Omental fat pad (tissue), 4 donors: ENCODE results near the gene GLMP. TPM values are rescaled to one million over a fixed set of nuclear protein-coding genes. Genes with fewer than 3 reads are reported as not detected.

Experiments
- ATAC-seq: fragments of 150-250 bp; one replicate; pipeline ENCODE4 v1.9.1; 2016; ENCODE audit warnings: mild to moderate bottlenecking, moderate library complexity; ENCODE audit not compliant: low FRiP score
- DNase-seq: peaks from one replicate; pipeline ENCODE4 v3.0.0-alpha.2; 2019; ENCODE audit warnings: low spot score
- total RNA-seq, 4 donors: library from RNA; depleted of rRNA; stranded (reverse); fragments of >200 nt; gene quantifications; one replicate each; pipeline ENCODE4 v1.1.0, GENCODE V29; 2016
- TF ChIP-seq, protein P1 (sequence below), 3 donors: fragments of 450-650 bp; IDR thresholded peaks; one replicate each; pipeline ENCODE4 v1.5.1; 2016 to 2017; ENCODE audit warnings: antibody characterized with exemption in 3 of 3, mild to moderate bottlenecking in 3 of 3, moderate library complexity in 2 of 3

The GLMP gene
- total RNA-seq, 4 donors from 2014 or later = 44.0 to 71.1 (median 55.9) TPM

DNA sequence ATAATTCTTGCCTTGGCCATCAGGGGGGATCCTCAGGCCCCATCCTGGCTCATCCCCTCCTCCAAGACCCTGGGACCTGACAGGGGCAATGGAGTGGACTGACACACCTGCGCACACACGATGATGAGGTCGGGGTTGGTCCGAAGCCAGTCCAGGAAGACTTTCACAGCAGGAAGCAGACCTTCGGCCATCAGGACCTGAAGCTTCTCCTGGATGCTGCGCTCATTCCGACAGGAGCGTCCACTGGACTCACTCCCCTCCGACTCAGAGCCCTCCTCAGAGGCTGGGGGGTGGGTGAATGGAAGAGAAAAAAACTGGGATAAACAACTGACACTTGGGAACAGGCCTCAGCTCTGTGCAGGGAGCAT is 32.2 kb downstream of the GLMP start:
- TF ChIP-seq, protein P1, sequence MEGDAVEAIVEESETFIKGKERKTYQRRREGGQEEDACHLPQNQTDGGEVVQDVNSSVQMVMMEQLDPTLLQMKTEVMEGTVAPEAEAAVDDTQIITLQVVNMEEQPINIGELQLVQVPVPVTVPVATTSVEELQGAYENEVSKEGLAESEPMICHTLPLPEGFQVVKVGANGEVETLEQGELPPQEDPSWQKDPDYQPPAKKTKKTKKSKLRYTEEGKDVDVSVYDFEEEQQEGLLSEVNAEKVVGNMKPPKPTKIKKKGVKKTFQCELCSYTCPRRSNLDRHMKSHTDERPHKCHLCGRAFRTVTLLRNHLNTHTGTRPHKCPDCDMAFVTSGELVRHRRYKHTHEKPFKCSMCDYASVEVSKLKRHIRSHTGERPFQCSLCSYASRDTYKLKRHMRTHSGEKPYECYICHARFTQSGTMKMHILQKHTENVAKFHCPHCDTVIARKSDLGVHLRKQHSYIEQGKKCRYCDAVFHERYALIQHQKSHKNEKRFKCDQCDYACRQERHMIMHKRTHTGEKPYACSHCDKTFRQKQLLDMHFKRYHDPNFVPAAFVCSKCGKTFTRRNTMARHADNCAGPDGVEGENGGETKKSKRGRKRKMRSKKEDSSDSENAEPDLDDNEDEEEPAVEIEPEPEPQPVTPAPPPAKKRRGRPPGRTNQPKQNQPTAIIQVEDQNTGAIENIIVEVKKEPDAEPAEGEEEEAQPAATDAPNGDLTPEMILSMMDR (IDR thresholded peaks at IDR 0.05) = no peak
- no peak for ATAC-seq
- no peak for DNase-seq

DNA sequence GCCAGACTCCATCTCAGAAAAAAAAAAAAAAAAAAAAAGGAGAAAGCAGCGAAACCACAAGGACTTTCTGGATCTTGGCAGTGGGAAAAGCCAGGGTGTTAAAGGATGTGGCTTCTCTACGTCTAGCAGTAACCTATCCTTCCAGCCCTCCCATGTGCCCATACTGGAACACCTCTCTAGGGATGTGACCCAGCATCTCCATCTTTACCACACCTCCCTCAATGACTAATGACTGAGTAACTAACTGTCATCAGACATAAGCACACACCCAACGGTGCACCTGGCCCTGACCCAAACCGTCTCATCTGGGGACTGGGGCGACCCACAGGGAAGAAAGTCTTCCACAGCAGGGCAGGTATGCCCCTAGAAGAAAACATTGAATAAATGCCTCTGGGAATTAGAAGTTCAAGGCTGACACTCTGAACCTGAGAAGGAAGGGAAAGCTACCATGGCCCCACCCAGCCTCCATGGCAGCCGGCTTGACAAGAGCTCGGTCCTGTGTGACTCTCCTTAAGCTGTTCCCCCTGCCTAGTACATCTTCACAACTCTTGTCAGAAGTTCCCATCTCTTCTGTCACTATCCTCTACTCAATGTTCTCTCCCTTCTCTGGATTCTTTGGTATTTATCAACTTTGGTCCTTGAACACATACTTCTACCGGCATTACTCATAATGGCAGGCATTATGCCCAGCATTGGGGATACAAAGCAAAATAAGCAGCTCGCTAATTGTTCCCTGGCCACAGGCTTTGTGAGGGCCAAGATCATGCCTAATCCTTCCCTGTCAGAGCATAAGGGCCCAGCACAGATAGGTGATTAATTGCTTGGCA is 32.8 kb downstream of the GLMP start:
- DNase-seq (no peak), ATAC-seq (no peak)
- TF ChIP-seq, protein P1 (IDR thresholded peaks at IDR 0.05) = no peak

DNA sequence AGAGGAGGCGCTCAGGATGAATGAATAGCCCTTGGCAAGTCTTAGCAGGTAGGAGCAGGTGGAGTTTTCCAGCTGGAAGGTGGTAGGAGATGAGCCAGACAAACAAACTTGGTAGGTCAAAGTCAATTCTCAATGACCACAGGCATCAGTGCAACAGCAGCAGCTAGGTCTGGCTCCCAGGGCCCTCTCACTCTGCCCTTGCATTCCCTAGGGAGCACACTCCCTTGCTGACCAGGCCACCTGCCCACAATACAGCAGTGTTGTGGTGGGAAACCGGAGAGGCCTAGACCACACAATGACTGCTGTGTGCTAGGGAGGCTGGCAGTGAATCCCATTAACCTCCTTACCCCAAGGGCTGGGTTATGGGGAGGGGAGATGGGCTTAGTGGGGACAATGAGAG is 34.6 kb downstream of the GLMP start:
- ATAC-seq = no peak
- no peak for DNase-seq
- TF ChIP-seq, protein P1 (IDR thresholded peaks at IDR 0.05) = no peak

DNA sequence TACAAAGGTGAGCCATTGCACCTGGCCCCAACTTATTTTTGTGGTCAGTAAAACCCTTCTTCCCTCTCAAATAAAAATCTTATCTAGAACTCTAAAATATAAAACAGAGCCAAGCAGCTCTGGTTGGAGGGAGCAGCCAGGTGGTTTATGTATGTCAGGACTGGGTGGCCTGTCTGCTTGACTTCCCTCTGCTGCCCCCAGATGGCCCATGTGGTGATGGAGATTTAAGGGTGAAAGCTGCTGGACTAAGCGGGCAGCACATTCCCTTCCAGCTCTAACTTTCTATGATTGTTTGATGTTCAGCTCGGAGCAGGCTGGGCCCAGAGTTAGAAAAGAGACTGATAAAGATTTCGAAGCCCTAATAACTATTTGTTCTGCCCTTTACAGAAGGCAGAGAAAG is 35.7 kb downstream of the GLMP start:
- no peak for ATAC-seq
- TF ChIP-seq, protein P1 (IDR thresholded peaks at IDR 0.05) = no peak

DNA sequence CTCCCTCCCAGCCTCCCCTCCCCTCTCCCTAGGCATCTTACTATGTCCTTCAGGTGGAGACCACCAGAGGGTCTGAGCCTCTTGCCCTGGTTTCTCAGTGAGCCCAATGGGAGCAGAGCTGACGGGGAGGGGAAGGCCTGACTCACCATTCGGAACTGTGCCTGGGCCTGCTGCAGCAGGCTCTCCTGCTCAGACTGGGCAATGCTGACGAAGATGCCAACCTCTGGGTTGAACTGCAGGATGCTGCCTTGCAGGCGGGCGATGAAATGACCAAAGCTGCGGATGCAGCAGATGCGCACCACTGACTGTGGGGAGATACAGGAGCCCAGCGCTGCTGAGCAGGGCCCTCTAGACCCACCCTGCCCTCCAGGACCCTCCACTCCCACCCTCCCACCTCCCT is 36.6 kb downstream of the GLMP start:
- ATAC-seq (no peak), DNase-seq (no peak)
- TF ChIP-seq, protein P1 (IDR thresholded peaks at IDR 0.05) = no peak

More for the DNA sequence above, 35.7 kb downstream of the GLMP start:
- DNase-seq = no peak

DNA sequence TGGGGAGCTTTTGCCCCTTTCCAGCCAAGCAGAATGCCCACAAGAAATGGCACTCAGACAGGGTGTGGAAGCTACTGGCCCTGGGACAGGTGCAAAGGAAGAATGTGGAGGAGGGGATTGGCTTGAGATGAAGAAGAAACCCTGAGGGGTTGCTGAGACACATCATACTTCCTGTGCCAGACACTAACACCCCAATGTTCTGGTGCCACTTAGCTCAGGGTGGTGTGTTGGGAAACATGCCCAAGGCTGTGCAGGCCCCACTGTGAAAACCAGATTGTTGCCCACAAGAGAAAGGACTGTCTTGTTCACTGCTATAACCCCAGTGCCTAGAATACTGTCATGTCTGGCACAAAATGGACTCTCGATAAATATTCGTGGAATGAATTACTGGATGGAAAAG is 37.8 kb downstream of the GLMP start:
- TF ChIP-seq, protein P1 (IDR thresholded peaks at IDR 0.05) = no peak
- ATAC-seq = no peak

DNA sequence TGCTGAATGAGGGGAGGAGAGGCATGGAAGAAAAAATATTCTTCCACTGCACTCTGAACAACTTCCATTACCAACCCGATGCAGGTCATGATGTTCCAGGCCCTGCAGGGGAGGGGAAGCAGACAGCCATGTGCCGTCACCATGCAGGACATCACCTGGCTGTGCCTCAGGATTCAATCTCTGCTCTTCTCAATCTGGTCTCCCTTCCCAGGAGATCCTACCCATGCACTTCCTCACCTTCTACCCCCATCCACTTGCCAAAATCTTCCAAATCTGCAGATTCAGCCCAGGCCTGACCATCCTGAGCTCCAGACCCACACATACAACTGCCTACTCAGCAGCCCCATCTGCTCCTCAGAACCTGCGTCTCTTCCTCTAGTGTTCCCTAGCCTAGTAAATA is 41.8 kb downstream of the GLMP start:
- ATAC-seq (no peak), DNase-seq (no peak)
- TF ChIP-seq, protein P1 (IDR thresholded peaks at IDR 0.05) = no peak

More for the DNA sequence above, 37.8 kb downstream of the GLMP start:
- DNase-seq = no peak
